K562 (cell line): ENCODE results near the gene RBMX. TPM values are rescaled to one million over a fixed set of nuclear protein-coding genes. Genes with fewer than 3 reads are reported as not detected.

Experiments
- BRCA1 ChIP-seq, 2 experiments: fragments of 450-650 bp in 1 of 2; sonication (generic) in 1 of 2; formaldehyde crosslinking in 1 of 2; IDR thresholded peaks; 2 replicates each; pipeline versions ENCODE4 v1.5.0 to v1.6.1; 2017 to 2020; ENCODE audit warnings: mild to moderate bottlenecking in 1 of 2, missing genetic modification reagents in 1 of 2
- BRF1 ChIP-seq: IDR thresholded peaks from 3 replicates; pipeline ENCODE4 v1.6.1; 2011; ENCODE audit warnings: borderline replicate concordance, mild to moderate bottlenecking; ENCODE audit not compliant: insufficient read length; ENCODE audit errors: extremely low read depth
- DIDO1 ChIP-seq: fragments of 450-650 bp; IDR thresholded peaks from 2 replicates; pipeline ENCODE4 v1.6.1; 2016; ENCODE audit warnings: low read depth, missing biosample characterization, missing genetic modification characterization
- EP300 ChIP-seq: IDR thresholded peaks from 2 replicates; pipeline ENCODE4 v1.6.1; 2012; ENCODE audit warnings: low read length, improper control_type of control experiment
- LARP7 ChIP-seq: fragments of 450-650 bp; IDR thresholded peaks from 2 replicates; pipeline ENCODE4 v1.6.1; 2016
- MIER1 ChIP-seq: fragments of 450-650 bp; IDR thresholded peaks from 2 replicates; pipeline ENCODE4 v1.6.1; 2016; ENCODE audit warnings: antibody characterized with exemption, mild to moderate bottlenecking, low read depth
- NCOA6 ChIP-seq: fragments of 450-650 bp; IDR thresholded peaks from 2 replicates; pipeline ENCODE4 v1.6.1; 2017; ENCODE audit warnings: mild to moderate bottlenecking
- PRPF4 ChIP-seq: fragments of 200-400 bp; formaldehyde crosslinking; IDR thresholded peaks from one replicate; pipeline ENCODE4 v1.6.1; 2017; ENCODE audit warnings: low read length, low read depth, mild to moderate bottlenecking; ENCODE audit not compliant: insufficient read depth, poor library complexity, severe bottlenecking
- SMARCA4 ChIP-seq: fragments of 450-650 bp; IDR thresholded peaks from 2 replicates; pipeline ENCODE4 v1.6.1; 2016
- SUPT5H ChIP-seq: fragments of 450-650 bp; IDR thresholded peaks from 2 replicates; pipeline ENCODE4 v1.6.1; 2016
- TBL1XR1 ChIP-seq, 2 experiments: IDR thresholded peaks; 2 replicates each; pipeline ENCODE4 v1.6.1; 2012; ENCODE audit warnings: improper control_type of control experiment in 2 of 2, low read length in 2 of 2, mild to moderate bottlenecking in 1 of 2
- ZC3H4 ChIP-seq: sonication (generic); formaldehyde crosslinking; IDR thresholded peaks from 2 replicates; pipeline ENCODE4 v1.9.0; 2021; ENCODE audit warnings: missing genetic modification reagents, borderline replicate concordance
- ZNF311 ChIP-seq: fragments of 250-450 bp; sonication (Bioruptor Pico); IDR thresholded peaks from 2 replicates; pipeline ENCODE4 v1.4.0; 2020; ENCODE audit warnings: mild to moderate bottlenecking, moderate library complexity
- polyA plus RNA-seq, 8 experiments: library from polyadenylated mRNA; depleted of rRNA in 4 of 8; stranded (reverse) in 5 of 8; unstranded in 3 of 8; fragments of >200 nt; fragmentation: Nextera tagmentation in 2 of 8; fragmentation: Illumina TruSeq in 1 of 8; extraction: Ambion mirVana in 2 of 8; extraction: Trizol in 1 of 8; gene quantifications; 2 replicates each; pipeline versions ENCODE4 v1.2.1 to v1.2.3, GENCODE V29; 2011 to 2014; ENCODE audit warnings: inconsistent platforms in 1 of 8, missing spikeins in 1 of 8
- total RNA-seq, 7 experiments: library from RNA; depleted of rRNA in 6 of 7; stranded (reverse); fragments of >200 nt in 6 of 7; fragmentation: Illumina TruSeq in 2 of 7; extraction: Trizol in 2 of 7; gene quantifications; 2 replicates each; pipeline versions ENCODE4 v1.2.1 to v1.2.3, GENCODE V29; 2011 to 2021; ENCODE audit warnings: low replicate concordance in 1 of 7
- TF ChIP-seq, protein P1 (sequence below): fragments of 450-650 bp; IDR thresholded peaks from 2 replicates; pipeline ENCODE4 v1.6.1; 2016; ENCODE audit warnings: mild to moderate bottlenecking
- TF ChIP-seq, protein P2 (sequence below): sonication (generic); formaldehyde crosslinking; IDR thresholded peaks from 2 replicates; pipeline ENCODE4 v1.8.0; 2022; ENCODE audit warnings: missing genetic modification reagents, mild to moderate bottlenecking, borderline replicate concordance
- TF ChIP-seq, protein P3 (sequence below): fragments of 450-650 bp; IDR thresholded peaks from 2 replicates; pipeline ENCODE4 v1.7.0; 2016; ENCODE audit warnings: borderline replicate concordance
- TF ChIP-seq, protein P4 (sequence below): sonication (generic); formaldehyde crosslinking; IDR thresholded peaks from 2 replicates; pipeline ENCODE4 v1.8.0; 2022; ENCODE audit warnings: mild to moderate bottlenecking, low read depth, missing genetic modification reagents
- TF ChIP-seq, protein P5 (sequence below): sonication (generic); formaldehyde crosslinking; IDR thresholded peaks from 2 replicates; pipeline ENCODE4 v1.8.0; 2022; ENCODE audit warnings: mild to moderate bottlenecking, missing genetic modification reagents
- TF ChIP-seq, protein P6 (sequence below): fragments of 450-650 bp; formaldehyde crosslinking; IDR thresholded peaks from 2 replicates; pipeline ENCODE4 v1.4.0; 2020; ENCODE audit warnings: mild to moderate bottlenecking, moderate library complexity

RBMX gene
- total and polyA plus RNA-seq, 9 of the 15 experiments (the other 6 are each of a cell fraction or from before 2014, with no cell fraction given) = 405 to 671 (median 540) TPM

GRCh38 chrX:136880452-136881013, at the start of gene RBMX (continued):
- TF ChIP-seq, protein P1, sequence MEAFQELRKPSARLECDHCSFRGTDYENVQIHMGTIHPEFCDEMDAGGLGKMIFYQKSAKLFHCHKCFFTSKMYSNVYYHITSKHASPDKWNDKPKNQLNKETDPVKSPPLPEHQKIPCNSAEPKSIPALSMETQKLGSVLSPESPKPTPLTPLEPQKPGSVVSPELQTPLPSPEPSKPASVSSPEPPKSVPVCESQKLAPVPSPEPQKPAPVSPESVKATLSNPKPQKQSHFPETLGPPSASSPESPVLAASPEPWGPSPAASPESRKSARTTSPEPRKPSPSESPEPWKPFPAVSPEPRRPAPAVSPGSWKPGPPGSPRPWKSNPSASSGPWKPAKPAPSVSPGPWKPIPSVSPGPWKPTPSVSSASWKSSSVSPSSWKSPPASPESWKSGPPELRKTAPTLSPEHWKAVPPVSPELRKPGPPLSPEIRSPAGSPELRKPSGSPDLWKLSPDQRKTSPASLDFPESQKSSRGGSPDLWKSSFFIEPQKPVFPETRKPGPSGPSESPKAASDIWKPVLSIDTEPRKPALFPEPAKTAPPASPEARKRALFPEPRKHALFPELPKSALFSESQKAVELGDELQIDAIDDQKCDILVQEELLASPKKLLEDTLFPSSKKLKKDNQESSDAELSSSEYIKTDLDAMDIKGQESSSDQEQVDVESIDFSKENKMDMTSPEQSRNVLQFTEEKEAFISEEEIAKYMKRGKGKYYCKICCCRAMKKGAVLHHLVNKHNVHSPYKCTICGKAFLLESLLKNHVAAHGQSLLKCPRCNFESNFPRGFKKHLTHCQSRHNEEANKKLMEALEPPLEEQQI = no peak
- no peak for TF ChIP-seq ZC3H4 (CRISPR knock-in tag)
- TF ChIP-seq NCOA6 = no peak
- TF ChIP-seq LARP7 = no peak
- TF ChIP-seq EP300 = peak; percentile 4; the same call in 1 of the 2 replicates
- TF ChIP-seq, protein P2, sequence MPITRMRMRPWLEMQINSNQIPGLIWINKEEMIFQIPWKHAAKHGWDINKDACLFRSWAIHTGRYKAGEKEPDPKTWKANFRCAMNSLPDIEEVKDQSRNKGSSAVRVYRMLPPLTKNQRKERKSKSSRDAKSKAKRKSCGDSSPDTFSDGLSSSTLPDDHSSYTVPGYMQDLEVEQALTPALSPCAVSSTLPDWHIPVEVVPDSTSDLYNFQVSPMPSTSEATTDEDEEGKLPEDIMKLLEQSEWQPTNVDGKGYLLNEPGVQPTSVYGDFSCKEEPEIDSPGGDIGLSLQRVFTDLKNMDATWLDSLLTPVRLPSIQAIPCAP = 0 out of 2 replicates have a peak, but pooled peaks have one; percentile 21
- TF ChIP-seq SMARCA4 = no peak
- TF ChIP-seq, protein P3, sequence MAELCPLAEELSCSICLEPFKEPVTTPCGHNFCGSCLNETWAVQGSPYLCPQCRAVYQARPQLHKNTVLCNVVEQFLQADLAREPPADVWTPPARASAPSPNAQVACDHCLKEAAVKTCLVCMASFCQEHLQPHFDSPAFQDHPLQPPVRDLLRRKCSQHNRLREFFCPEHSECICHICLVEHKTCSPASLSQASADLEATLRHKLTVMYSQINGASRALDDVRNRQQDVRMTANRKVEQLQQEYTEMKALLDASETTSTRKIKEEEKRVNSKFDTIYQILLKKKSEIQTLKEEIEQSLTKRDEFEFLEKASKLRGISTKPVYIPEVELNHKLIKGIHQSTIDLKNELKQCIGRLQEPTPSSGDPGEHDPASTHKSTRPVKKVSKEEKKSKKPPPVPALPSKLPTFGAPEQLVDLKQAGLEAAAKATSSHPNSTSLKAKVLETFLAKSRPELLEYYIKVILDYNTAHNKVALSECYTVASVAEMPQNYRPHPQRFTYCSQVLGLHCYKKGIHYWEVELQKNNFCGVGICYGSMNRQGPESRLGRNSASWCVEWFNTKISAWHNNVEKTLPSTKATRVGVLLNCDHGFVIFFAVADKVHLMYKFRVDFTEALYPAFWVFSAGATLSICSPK = no peak
- TF ChIP-seq, protein P4, sequence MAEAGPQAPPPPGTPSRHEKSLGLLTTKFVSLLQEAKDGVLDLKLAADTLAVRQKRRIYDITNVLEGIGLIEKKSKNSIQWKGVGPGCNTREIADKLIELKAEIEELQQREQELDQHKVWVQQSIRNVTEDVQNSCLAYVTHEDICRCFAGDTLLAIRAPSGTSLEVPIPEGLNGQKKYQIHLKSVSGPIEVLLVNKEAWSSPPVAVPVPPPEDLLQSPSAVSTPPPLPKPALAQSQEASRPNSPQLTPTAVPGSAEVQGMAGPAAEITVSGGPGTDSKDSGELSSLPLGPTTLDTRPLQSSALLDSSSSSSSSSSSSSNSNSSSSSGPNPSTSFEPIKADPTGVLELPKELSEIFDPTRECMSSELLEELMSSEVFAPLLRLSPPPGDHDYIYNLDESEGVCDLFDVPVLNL (CRISPR knock-in tag) = peak; percentile 68; the same call in 1 of the 2 replicates
- no peak for TF ChIP-seq MIER1
- TF ChIP-seq, protein P5, sequence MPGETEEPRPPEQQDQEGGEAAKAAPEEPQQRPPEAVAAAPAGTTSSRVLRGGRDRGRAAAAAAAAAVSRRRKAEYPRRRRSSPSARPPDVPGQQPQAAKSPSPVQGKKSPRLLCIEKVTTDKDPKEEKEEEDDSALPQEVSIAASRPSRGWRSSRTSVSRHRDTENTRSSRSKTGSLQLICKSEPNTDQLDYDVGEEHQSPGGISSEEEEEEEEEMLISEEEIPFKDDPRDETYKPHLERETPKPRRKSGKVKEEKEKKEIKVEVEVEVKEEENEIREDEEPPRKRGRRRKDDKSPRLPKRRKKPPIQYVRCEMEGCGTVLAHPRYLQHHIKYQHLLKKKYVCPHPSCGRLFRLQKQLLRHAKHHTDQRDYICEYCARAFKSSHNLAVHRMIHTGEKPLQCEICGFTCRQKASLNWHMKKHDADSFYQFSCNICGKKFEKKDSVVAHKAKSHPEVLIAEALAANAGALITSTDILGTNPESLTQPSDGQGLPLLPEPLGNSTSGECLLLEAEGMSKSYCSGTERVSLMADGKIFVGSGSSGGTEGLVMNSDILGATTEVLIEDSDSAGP (CRISPR knock-in tag) = no peak
- no peak for TF ChIP-seq BRCA1 (IDR thresholded peaks at IDR 0.05)
- no peak for TF ChIP-seq BRCA1 (CRISPR knock-in tag; IDR thresholded peaks at IDR 0.05)
- TF ChIP-seq, protein P6, sequence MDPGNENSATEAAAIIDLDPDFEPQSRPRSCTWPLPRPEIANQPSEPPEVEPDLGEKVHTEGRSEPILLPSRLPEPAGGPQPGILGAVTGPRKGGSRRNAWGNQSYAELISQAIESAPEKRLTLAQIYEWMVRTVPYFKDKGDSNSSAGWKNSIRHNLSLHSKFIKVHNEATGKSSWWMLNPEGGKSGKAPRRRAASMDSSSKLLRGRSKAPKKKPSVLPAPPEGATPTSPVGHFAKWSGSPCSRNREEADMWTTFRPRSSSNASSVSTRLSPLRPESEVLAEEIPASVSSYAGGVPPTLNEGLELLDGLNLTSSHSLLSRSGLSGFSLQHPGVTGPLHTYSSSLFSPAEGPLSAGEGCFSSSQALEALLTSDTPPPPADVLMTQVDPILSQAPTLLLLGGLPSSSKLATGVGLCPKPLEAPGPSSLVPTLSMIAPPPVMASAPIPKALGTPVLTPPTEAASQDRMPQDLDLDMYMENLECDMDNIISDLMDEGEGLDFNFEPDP = no peak
- no peak for TF ChIP-seq BRF1
- TF ChIP-seq TBL1XR1 (IDR thresholded peaks at IDR 0.05; ENCODE audit: low read length in 2 of 2) = no peak
- peak; percentile 99 for TF ChIP-seq SUPT5H
- no peak for TF ChIP-seq DIDO1 (tag)
- no peak for TF ChIP-seq ZNF311
- no peak for TF ChIP-seq PRPF4
